Liver (tissue), 9 donors: ENCODE results near the gene BCAT1. TPM values are rescaled to one million over a fixed set of nuclear protein-coding genes. Genes with fewer than 3 reads are reported as not detected.

ENCODE experiments used
- DNase-seq: peaks from one replicate; pipeline ENCODE4 v3.0.0-alpha.2; 2017; ENCODE audit warnings: low spot score
- H3K27ac ChIP-seq, 2 donors: one replicate each; pipeline ENCODE4 v1.7.0; 2013; ENCODE audit warnings: inconsistent platforms in 2 of 2, low read length in 2 of 2, control low read depth in 1 of 2, low read depth in 1 of 2, mild to moderate bottlenecking in 1 of 2
- H3K27me3 ChIP-seq, 4 donors: one replicate each; pipeline versions ENCODE4 v1.6.1 to v1.7.0; 2013; ENCODE audit warnings: low read length in 3 of 4, inconsistent platforms in 1 of 4, mild to moderate bottlenecking in 1 of 4, moderate library complexity in 1 of 4; ENCODE audit not compliant: control insufficient read depth in 4 of 4, insufficient read depth in 4 of 4
- H3K36me3 ChIP-seq, 4 donors: one replicate each; pipeline versions ENCODE4 v1.6.1 to v1.7.0; 2013; ENCODE audit warnings: low read length in 3 of 4, mild to moderate bottlenecking in 3 of 4, low read depth in 1 of 4, moderate library complexity in 1 of 4; ENCODE audit not compliant: control insufficient read depth in 4 of 4, insufficient read depth in 3 of 4
- H3K4me1 ChIP-seq, 4 donors: one replicate each; pipeline versions ENCODE4 v1.6.1 to v1.7.0; 2013; ENCODE audit warnings: low read length in 3 of 4, mild to moderate bottlenecking in 3 of 4, moderate library complexity in 1 of 4; ENCODE audit not compliant: control insufficient read depth in 4 of 4, insufficient read depth in 4 of 4
- H3K4me3 ChIP-seq, 3 donors: one replicate each; pipeline versions ENCODE4 v1.6.1 to v1.7.0; 2013; ENCODE audit warnings: low read length in 3 of 3, control low read depth in 1 of 3, low read depth in 1 of 3, mild to moderate bottlenecking in 1 of 3
- H3K9ac ChIP-seq, 2 donors: one replicate each; pipeline ENCODE4 v1.7.0; 2013; ENCODE audit warnings: low read length in 2 of 2, mild to moderate bottlenecking in 2 of 2, moderate library complexity in 2 of 2, control low read depth in 1 of 2, low read depth in 1 of 2
- H3K9me3 ChIP-seq, 4 donors: one replicate each; pipeline versions ENCODE4 v1.6.1 to v1.7.0; 2013; ENCODE audit warnings: low read length in 3 of 4; ENCODE audit not compliant: control insufficient read depth in 4 of 4
- ATF3 ChIP-seq: IDR thresholded peaks from 2 replicates; pipeline ENCODE4 v1.6.1; 2016; ENCODE audit warnings: antibody characterized with exemption
- CTCF ChIP-seq: fragments of 150-350 bp; IDR thresholded peaks from 2 replicates; pipeline ENCODE4 v1.5.1; 2017; ENCODE audit warnings: improper control_type of control experiment, low read depth, low read length; ENCODE audit not compliant: missing input control
- EGR1 ChIP-seq, 2 donors: IDR thresholded peaks; 2 replicates each; pipeline ENCODE4 v1.6.1; 2016 to 2018; ENCODE audit warnings: antibody characterized with exemption in 2 of 2, low read depth in 2 of 2
- FOXA1 ChIP-seq: IDR thresholded peaks from 2 replicates; pipeline ENCODE4 v1.6.1; 2016; ENCODE audit warnings: antibody characterized with exemption
- FOXA2 ChIP-seq: IDR thresholded peaks from 2 replicates; pipeline ENCODE4 v1.6.1; 2016; ENCODE audit warnings: antibody characterized with exemption
- GABPA ChIP-seq, 2 donors: IDR thresholded peaks in 1 of 2; conservative IDR thresholded peaks in 1 of 2; 2 replicates each; pipeline ENCODE4 v1.6.1; 2016; ENCODE audit warnings: antibody characterized with exemption in 2 of 2, mild to moderate bottlenecking in 1 of 2, moderate library complexity in 1 of 2
- HNF4A ChIP-seq, 2 donors: conservative IDR thresholded peaks; 2 replicates each; pipeline ENCODE4 v1.6.1; 2016; ENCODE audit warnings: antibody characterized with exemption in 2 of 2, mild to moderate bottlenecking in 2 of 2
- HNF4G ChIP-seq: IDR thresholded peaks from 2 replicates; pipeline ENCODE4 v1.6.1; 2016; ENCODE audit warnings: antibody characterized with exemption
- JUND ChIP-seq, 2 donors: IDR thresholded peaks; 2 replicates each; pipeline ENCODE4 v1.6.1; 2016; ENCODE audit warnings: antibody characterized with exemption in 2 of 2
- MAX ChIP-seq: IDR thresholded peaks from 2 replicates; pipeline ENCODE4 v1.6.1; 2016; ENCODE audit warnings: antibody characterized with exemption
- NR2F2 ChIP-seq: IDR thresholded peaks from 2 replicates; pipeline ENCODE4 v1.6.1; 2016; ENCODE audit warnings: antibody characterized with exemption
- RAD21 ChIP-seq, 2 donors: IDR thresholded peaks; 2 replicates each; pipeline ENCODE4 v1.6.1; 2016; ENCODE audit warnings: antibody characterized with exemption in 2 of 2, mild to moderate bottlenecking in 2 of 2
- REST ChIP-seq: IDR thresholded peaks from 2 replicates; pipeline ENCODE4 v1.6.1; 2016; ENCODE audit warnings: antibody characterized with exemption, mild to moderate bottlenecking
- RXRA ChIP-seq, 2 donors: IDR thresholded peaks; 2 replicates each; pipeline ENCODE4 v1.6.1; 2017 to 2018; ENCODE audit warnings: antibody characterized with exemption in 2 of 2, mild to moderate bottlenecking in 1 of 2
- SP1 ChIP-seq: IDR thresholded peaks from 2 replicates; pipeline ENCODE4 v1.6.1; 2018; ENCODE audit warnings: antibody characterized with exemption, mild to moderate bottlenecking
- TAF1 ChIP-seq: conservative IDR thresholded peaks from 2 replicates; pipeline ENCODE4 v1.6.1; 2016; ENCODE audit warnings: antibody characterized with exemption, mild to moderate bottlenecking
- YY1 ChIP-seq: IDR thresholded peaks from 2 replicates; pipeline ENCODE4 v1.6.1; 2016; ENCODE audit warnings: antibody characterized with exemption, mild to moderate bottlenecking
- ZBTB33 ChIP-seq: IDR thresholded peaks from 2 replicates; pipeline ENCODE4 v1.6.1; 2016; ENCODE audit warnings: antibody characterized with exemption
- WGBS: extraction: QIAGEN DNeasy Blood & Tissue Kit; methylation state at CpG from one replicate; pipeline ENCODE4 v1.1.7; 2013; 5-methylcytosine and 5-hydroxymethylcytosine counted together
- polyA plus RNA-seq, 2 donors: library from polyadenylated mRNA; stranded (reverse) in 1 of 2; unstranded in 1 of 2; fragments of 200-250 nt in 1 of 2; fragments of >200 nt in 1 of 2; fragmentation: Nextera tagmentation in 1 of 2; extraction: Ambion mirVana in 1 of 2; gene quantifications; one replicate each; pipeline versions ENCODE4 v1.2.1 to v1.2.3, GENCODE V29; 2013 to 2015
- total RNA-seq, 2 donors: library from RNA; depleted of rRNA; stranded (reverse); fragments of >200 nt; gene quantifications; one replicate each; pipeline ENCODE4 v1.2.3, GENCODE V29; 2014
- donor health status: healthy.
- donor health status: healthy.
- donor health status: healthy.
- donor health status: healthy.
- donor health status: healthy.

BCAT1 gene
- total and polyA plus RNA-seq, 4 donors = 0.14 to 10.0 (median 0.85) TPM

GRCh38 chr12:24791622-24792021 lies 157.3 kb downstream of the BCAT1 start (continued):
- TF ChIP-seq CTCF (no peak), NR2F2 (no peak), RAD21 (IDR thresholded peaks at IDR 0.05) (no peak), JUND (IDR thresholded peaks at IDR 0.05) (no peak)

- WGBS = 67% methylated on average over 3 of the region's 3 CpGs
- Histone ChIP-seq H3K4me1 (peaks cover 0 to 6% (median 3%) of the 10 kb centered on the region in 4 donors), H3K27ac (no peak overlapping the region), H3K9me3 (no peaks in the 10 kb centered on the region), H3K36me3 (no peaks in the 10 kb centered on the region), H3K4me3 (no peak overlapping the region), H3K9ac (no peak overlapping the region), H3K27me3 (no peaks in the 10 kb centered on the region)
- DNase-seq = no peak
- TF ChIP-seq RAD21 (IDR thresholded peaks at IDR 0.05) (no peak), REST (no peak), CTCF (no peak), FOXA2 (no peak), JUND (IDR thresholded peaks at IDR 0.05) (no peak), GABPA (IDR thresholded peaks at IDR 0.05 in 1 of 2, conservative IDR thresholded peaks at IDR 0.05 in 1 of 2) (no peak), RXRA (IDR thresholded peaks at IDR 0.05) (no peak), SP1 (no peak), ATF3 (no peak), ZBTB33 (no peak), HNF4A (conservative IDR thresholded peaks at IDR 0.05) (no peak), EGR1 (IDR thresholded peaks at IDR 0.05; ENCODE audit: low read depth in 2 of 2) (no peak), MAX (no peak), TAF1 (no peak), FOXA1 (no peak), HNF4G (no peak), YY1 (no peak)
Observed at GRCh38 chr12:24788886-24789285, 160.0 kb downstream of the BCAT1 start.
